Activated naive CD4-positive, alpha-beta T cell treated with anti-CD3 and anti-CD28 coated beads, Interleukin-2, amount 50 U/mL, for 24 hours (primary cell): ENCODE results near the gene EGR4.

Experiments used
- H3K27ac Mint-ChIP-seq: one replicate; pipeline ENCODE4 v1.8.0; 2021; ENCODE audit warnings: mild to moderate bottlenecking, mixed read lengths
- H3K27me3 Mint-ChIP-seq: one replicate; pipeline ENCODE4 v1.8.0; 2021; ENCODE audit warnings: mixed read lengths
- H3K36me3 Mint-ChIP-seq: one replicate; pipeline ENCODE4 v1.8.0; 2021; ENCODE audit warnings: mixed read lengths
- H3K4me1 Mint-ChIP-seq: one replicate; pipeline ENCODE4 v1.8.0; 2021; ENCODE audit warnings: mixed read lengths
- H3K4me3 Mint-ChIP-seq: one replicate; pipeline ENCODE4 v1.8.0; 2021; ENCODE audit warnings: mild to moderate bottlenecking, mixed read lengths
- H3K9me3 Mint-ChIP-seq: one replicate; pipeline ENCODE4 v1.8.0; 2021; ENCODE audit warnings: mixed read lengths

EGR4 gene

DNA sequence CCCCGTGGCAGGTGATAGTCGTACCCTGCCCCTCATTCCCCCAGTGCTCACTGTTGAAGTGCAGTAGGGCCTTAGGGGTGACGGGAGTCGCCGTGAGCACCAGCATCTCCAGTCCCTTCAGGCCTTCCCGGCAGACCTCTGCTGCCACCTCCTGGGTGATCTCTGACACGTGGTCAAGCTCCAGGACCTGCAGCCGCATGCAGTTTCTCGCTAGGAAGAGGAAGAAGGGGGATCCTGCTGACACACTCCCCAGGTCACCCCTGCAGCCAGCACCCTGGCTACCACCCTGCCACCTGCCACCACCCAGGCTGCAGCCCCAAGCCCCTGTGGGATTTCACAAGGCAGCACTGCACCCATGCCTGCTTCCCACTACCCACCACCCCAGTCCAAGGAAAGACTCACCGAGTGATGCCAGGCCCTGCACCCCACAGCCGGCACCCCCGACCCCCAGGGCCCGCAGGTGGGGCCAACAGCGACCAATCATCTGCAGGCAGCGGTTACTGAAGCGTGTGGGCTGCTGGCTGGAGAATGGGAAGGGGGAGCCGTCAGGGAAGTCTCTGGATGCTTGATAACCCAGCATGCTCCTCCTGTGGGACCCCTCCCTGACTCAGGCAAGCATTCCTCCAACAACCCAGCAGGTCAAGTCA, 32.9 kb downstream of the EGR4 start:
- no peak overlapping the region for H3K27ac Mint-ChIP-seq

GRCh38 chr2:73259704-73260337, 33.5 kb downstream of the EGR4 start:
- Mint-ChIP-seq H3K27ac (no peak overlapping the region), H3K27me3 (no peaks in the 10 kb centered on the region), H3K4me3 (no peak overlapping the region), H3K36me3 (peaks cover 1% of the 10 kb centered on the region), H3K4me1 (peaks cover 11% of the 10 kb centered on the region), H3K9me3 (no peaks in the 10 kb centered on the region)

More for the DNA sequence above, 32.9 kb downstream of the EGR4 start:
- Mint-ChIP-seq H3K36me3 (no peaks in the 10 kb centered on the region), H3K27me3 (no peaks in the 10 kb centered on the region), H3K4me1 (peaks cover 11% of the 10 kb centered on the region), H3K4me3 (no peak overlapping the region), H3K9me3 (no peaks in the 10 kb centered on the region)

DNA sequence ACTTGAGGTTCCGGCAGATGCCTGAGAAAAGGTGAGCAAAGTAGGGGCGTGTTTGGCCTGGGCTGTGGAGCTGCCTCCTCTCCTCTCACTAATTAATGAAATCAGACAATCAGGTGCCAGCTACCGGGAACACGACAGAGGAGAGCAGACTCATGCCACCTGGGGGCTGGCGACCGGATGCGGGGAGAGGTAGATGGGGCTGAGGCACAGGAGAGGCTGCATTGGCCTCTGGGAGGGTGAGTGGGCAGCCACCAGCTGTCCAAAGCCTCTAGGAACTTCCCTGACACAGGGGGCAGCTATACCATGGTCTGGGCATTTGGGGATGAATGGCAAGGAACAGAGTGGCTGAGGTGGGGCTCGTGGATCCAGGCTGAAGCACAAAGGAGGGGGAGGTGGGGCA, 34.1 kb downstream of the EGR4 start:
- H3K27ac Mint-ChIP-seq, result no peak overlapping the region
- peaks cover 11% of the 10 kb centered on the region for H3K4me1 Mint-ChIP-seq
- H3K9me3 Mint-ChIP-seq, result no peaks in the 10 kb centered on the region
- H3K4me3 Mint-ChIP-seq, result no peak overlapping the region
- H3K36me3 Mint-ChIP-seq, result peaks cover 1% of the 10 kb centered on the region
- H3K27me3 Mint-ChIP-seq, result no peaks in the 10 kb centered on the region

DNA sequence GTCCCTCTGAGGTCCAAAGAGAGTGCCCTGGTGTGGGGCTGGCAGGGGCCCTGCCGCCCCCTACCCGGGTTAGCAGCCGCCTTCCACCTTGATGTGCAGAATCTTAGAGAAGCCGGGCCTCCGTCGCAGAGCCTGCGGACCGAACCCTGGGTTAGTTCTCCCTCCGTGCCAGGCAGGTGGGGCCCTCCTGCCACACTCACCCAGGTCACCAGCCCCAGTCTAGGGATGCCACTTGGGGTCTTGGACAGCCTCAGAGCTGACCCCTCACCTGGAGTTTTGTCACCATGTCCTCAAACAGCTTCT, 34.5 kb downstream of the EGR4 start:
- H3K4me1 Mint-ChIP-seq, result peaks cover 11% of the 10 kb centered on the region
- H3K4me3 Mint-ChIP-seq, result no peak overlapping the region
- peaks cover 1% of the 10 kb centered on the region for H3K36me3 Mint-ChIP-seq
- H3K27me3 Mint-ChIP-seq, result no peaks in the 10 kb centered on the region
- H3K27ac Mint-ChIP-seq, result no peak overlapping the region
- H3K9me3 Mint-ChIP-seq, result no peaks in the 10 kb centered on the region

DNA sequence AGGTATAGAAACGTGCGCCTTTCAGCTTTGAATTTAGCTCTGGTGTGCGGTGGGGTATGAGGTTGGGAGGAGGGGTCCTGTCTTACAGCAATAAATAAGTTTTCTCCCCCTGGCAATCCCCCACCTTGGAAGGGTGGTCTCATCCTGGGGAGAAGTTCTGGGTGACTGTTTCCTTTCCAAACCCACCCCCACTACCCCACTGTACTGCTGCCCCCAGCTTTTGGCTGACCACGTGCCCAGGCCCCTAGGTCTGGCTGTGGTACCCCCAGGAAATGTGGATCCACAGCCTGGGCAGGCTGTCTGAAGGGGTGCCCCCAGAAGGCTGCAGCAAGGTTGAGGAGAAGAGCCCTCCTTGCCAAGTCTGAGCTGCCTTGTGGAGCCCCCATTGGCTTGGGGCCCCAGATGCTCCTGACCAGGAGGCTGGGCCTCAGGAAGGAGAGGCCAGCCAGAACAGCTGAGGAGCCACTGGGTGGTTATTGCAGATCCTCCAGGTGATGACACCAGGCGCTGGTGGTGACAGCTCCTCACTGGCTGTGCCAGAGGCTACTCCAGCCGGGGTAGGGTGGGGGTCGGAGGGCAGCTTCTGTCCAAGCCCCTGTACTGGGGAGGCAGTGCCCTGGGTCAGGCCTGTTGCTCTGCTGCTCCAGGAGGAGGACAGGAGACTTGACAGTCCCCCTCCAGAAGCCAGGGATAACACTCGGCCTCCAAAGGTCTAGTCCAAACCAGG, 35.0 kb downstream of the EGR4 start:
- H3K27me3 Mint-ChIP-seq, result no peaks in the 10 kb centered on the region
- no peak overlapping the region for H3K27ac Mint-ChIP-seq
- no peak overlapping the region for H3K4me3 Mint-ChIP-seq
- peaks cover 11% of the 10 kb centered on the region for H3K4me1 Mint-ChIP-seq
- H3K9me3 Mint-ChIP-seq, result no peaks in the 10 kb centered on the region
- H3K36me3 Mint-ChIP-seq, result peaks cover 2% of the 10 kb centered on the region

DNA sequence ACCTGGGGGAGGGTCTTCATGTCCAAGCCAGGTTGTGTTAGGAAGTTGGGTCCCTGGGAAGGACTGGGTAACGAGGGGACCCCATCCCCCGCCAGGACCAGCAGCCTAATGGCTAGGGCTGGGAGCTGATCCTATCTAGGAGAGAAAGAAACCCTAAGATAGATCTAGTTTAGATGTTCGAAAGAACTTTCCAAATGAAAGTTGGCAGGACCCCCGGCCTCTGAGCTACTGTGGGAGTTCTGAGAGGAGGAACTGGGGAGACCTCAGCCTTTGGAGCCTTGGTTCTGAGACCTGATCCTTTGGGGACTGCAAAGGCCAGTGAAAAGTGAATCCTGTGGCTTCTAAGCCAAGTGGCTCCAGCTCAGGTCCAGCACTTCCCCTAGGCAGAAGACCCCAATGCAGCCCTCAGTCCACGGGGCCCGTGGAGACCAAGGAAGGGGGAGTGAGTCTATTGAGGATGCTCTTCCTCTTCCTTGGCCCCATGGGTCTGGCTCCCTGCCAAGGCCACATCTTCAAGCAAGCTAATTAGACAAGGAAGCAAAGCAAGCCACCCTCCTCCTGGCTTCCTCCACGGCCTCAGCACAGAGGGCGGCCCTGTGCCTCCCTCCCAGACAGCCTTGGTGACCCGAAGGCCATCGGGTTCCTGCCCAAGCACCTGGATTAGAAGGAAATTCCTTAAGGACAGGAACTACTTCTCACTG, 35.8 kb downstream of the EGR4 start:
- Mint-ChIP-seq H3K27ac (no peak overlapping the region), H3K4me1 (peaks cover 11% of the 10 kb centered on the region), H3K4me3 (no peak overlapping the region), H3K27me3 (no peaks in the 10 kb centered on the region), H3K9me3 (no peaks in the 10 kb centered on the region), H3K36me3 (peaks cover 5% of the 10 kb centered on the region)

DNA sequence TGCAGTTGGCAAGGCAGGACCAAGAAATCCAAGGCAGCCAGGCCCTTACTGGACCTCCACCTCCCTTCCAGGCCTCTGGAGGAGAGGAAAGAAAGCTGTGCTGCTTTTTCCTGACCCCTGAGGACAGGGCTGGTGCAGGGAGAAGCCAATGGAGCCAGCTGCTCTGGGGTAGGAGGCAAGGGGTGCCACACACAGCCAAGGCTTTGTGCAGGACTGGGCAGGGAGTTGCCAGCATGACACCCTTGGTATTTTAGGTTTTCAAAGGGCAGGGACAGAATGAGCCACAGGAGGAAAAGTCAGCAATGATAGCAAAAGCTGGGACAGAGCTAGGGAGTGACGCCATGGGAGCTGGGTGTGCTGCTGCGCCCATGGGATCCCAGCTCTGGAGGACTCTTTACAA, 36.3 kb downstream of the EGR4 start:
- H3K4me1 Mint-ChIP-seq, result peaks cover 11% of the 10 kb centered on the region
- no peak overlapping the region for H3K4me3 Mint-ChIP-seq
- H3K27me3 Mint-ChIP-seq, result no peaks in the 10 kb centered on the region
- peaks cover 5% of the 10 kb centered on the region for H3K36me3 Mint-ChIP-seq
- peak overlapping the region; percentile 32 for H3K27ac Mint-ChIP-seq
- H3K9me3 Mint-ChIP-seq, result no peaks in the 10 kb centered on the region

GRCh38 chr2:73256618-73256922, 36.8 kb downstream of the EGR4 start:
- peaks cover 11% of the 10 kb centered on the region for H3K4me1 Mint-ChIP-seq
- no peaks in the 10 kb centered on the region for H3K27me3 Mint-ChIP-seq
- H3K9me3 Mint-ChIP-seq, result no peaks in the 10 kb centered on the region
- H3K36me3 Mint-ChIP-seq, result peaks cover 5% of the 10 kb centered on the region
- no peak overlapping the region for H3K4me3 Mint-ChIP-seq
- peak overlapping the region; percentile 32 for H3K27ac Mint-ChIP-seq

GRCh38 chr2:73255907-73256617, 37.3 kb downstream of the EGR4 start:
- Mint-ChIP-seq H3K4me1 (peaks cover 11% of the 10 kb centered on the region), H3K36me3 (peaks cover 5% of the 10 kb centered on the region), H3K9me3 (no peaks in the 10 kb centered on the region), H3K27me3 (no peaks in the 10 kb centered on the region), H3K27ac (no peak overlapping the region), H3K4me3 (no peak overlapping the region)

DNA sequence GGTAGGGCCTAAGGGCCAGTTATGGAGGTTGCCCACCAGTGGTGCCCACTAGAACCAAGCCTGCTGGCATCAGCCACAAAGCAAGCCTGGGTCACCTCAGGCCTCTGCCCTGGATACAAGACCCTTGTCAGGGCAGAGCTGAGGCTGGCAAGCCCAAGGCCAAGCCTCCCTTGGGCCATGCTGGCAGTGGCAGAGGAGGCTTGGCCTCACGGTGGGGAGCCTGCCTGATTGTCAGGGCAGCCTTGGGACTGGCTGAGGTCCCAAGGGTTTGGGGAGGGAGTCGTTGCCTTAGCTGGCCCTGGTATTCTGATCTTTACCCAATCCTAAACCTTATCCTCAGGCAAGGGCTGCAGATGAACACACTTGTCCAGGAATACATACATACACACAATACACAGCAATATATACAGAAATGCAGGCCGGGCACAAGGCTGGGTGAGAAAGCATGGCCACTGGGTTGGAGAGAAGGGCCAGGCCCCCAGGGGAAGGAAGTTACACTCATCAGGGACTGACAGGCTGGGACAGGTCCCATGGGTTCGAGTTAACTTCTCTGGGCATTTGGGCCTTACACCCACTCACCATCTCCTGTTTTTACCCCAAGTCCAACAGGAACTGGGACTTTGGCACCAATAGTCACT, 38.2 kb downstream of the EGR4 start:
- Mint-ChIP-seq H3K4me1 (peaks cover 11% of the 10 kb centered on the region), H3K4me3 (no peak overlapping the region), H3K27me3 (no peaks in the 10 kb centered on the region), H3K9me3 (no peaks in the 10 kb centered on the region), H3K36me3 (peaks cover 5% of the 10 kb centered on the region), H3K27ac (peak overlapping the region; percentile 51)

GRCh38 chr2:73254343-73255006, 38.9 kb downstream of the EGR4 start:
- H3K27ac Mint-ChIP-seq, result no peak overlapping the region
- H3K9me3 Mint-ChIP-seq, result no peaks in the 10 kb centered on the region
- peaks cover 9% of the 10 kb centered on the region for H3K36me3 Mint-ChIP-seq

DNA sequence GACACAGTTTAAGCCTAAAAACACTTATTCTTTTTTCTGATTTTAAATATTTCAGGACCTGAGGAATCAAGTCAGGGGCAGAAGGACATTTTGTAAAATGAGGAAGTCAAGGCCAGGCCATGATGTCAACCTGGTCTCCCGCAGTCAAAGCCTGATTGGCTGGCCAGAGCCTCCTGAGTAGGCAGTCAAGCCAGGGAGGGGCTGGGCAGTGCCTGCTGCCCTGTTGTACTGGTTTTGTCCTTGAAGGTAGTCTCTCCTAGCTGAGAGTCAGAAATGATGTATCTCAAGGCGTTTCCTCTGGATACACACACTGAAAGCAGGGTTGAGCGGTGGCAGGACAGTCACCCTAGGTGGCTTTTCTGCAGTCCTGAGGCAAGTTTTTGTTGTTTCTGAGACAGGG, 39.4 kb downstream of the EGR4 start:
- Mint-ChIP-seq H3K4me3 (no peak overlapping the region), H3K4me1 (peaks cover 11% of the 10 kb centered on the region), H3K27me3 (no peaks in the 10 kb centered on the region), H3K9me3 (no peaks in the 10 kb centered on the region), H3K27ac (no peak overlapping the region), H3K36me3 (peaks cover 11% of the 10 kb centered on the region)

More at GRCh38 chr2:73254343-73255006, 38.9 kb downstream of the EGR4 start:
- H3K27me3 Mint-ChIP-seq, result no peaks in the 10 kb centered on the region
- H3K4me3 Mint-ChIP-seq, result no peak overlapping the region
- H3K4me1 Mint-ChIP-seq, result peaks cover 11% of the 10 kb centered on the region

DNA sequence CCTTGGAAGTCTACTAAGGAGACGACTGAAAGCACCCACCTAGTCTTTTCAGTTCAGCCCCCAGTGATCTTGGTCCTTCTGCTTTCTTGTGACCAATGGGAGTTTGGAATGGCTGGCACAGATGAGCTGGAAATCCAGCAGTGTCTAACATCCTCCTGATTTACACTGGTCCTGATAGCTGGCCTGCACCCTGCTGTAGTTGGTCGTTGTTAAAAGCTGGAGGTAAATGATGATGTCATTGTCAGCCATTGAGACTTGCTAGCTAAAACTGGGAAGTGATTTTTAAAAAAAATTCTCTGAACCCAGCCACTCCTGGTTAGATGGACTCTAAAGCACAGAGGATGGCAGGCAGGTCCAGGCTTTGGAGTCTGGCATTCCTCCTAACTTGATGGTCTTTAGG, 39.9 kb downstream of the EGR4 start:
- Mint-ChIP-seq H3K27ac (no peak overlapping the region), H3K36me3 (peaks cover 11% of the 10 kb centered on the region), H3K9me3 (no peaks in the 10 kb centered on the region), H3K4me1 (peaks cover 11% of the 10 kb centered on the region), H3K27me3 (no peaks in the 10 kb centered on the region), H3K4me3 (no peak overlapping the region)

GRCh38 chr2:73252238-73253027, 40.9 kb downstream of the EGR4 start:
- peaks cover 13% of the 10 kb centered on the region for H3K36me3 Mint-ChIP-seq
- H3K27me3 Mint-ChIP-seq, result no peaks in the 10 kb centered on the region
- no peak overlapping the region for H3K4me3 Mint-ChIP-seq
- no peaks in the 10 kb centered on the region for H3K9me3 Mint-ChIP-seq
- H3K4me1 Mint-ChIP-seq, result peaks cover 7% of the 10 kb centered on the region
- H3K27ac Mint-ChIP-seq, result no peak overlapping the region
